Neural progenitor cell (in vitro differentiated cells): Measurements from ENCODE around the gene ZSCAN16. TPM values are rescaled to one million over a fixed set of nuclear protein-coding genes. Genes with fewer than 3 reads are reported as not detected.

Experiments
- DNase-seq: peaks from one replicate; pipeline ENCODE4 v3.0.0-alpha.2; 2016; ENCODE audit warnings: low spot score
- H2AFZ ChIP-seq: fragments of 200-600 bp; sonication (generic); replicated peaks from 2 replicates; pipeline ENCODE4 v1.6.1; 2016; ENCODE audit warnings: antibody characterized with exemption
- H3F3A ChIP-seq: fragments of 200-600 bp; sonication (generic); 2 replicates; pipeline ENCODE4 v1.6.1; 2016; ENCODE audit warnings: antibody characterized with exemption, low read depth
- H3K27ac ChIP-seq: fragments of 200-600 bp; sonication (generic); 2 replicates; pipeline ENCODE4 v1.5.1; 2016; ENCODE audit warnings: mild to moderate bottlenecking
- H3K27me3 ChIP-seq: fragments of 200-600 bp; sonication (generic); 2 replicates; pipeline ENCODE4 v1.6.1; 2016; ENCODE audit warnings: mild to moderate bottlenecking, moderate library complexity
- H3K36me3 ChIP-seq: fragments of 200-600 bp; sonication (generic); 2 replicates; pipeline ENCODE4 v1.5.1; 2016
- H3K4me1 ChIP-seq: fragments of 200-600 bp; sonication (generic); 2 replicates; pipeline ENCODE4 v1.6.1; 2016; ENCODE audit warnings: mixed run types
- H3K4me2 ChIP-seq: fragments of 200-600 bp; sonication (generic); 2 replicates; pipeline ENCODE4 v1.6.1; 2016
- H3K4me3 ChIP-seq: fragments of 200-600 bp; sonication (generic); 2 replicates; pipeline ENCODE4 v1.5.1; 2016
- H3K79me2 ChIP-seq: fragments of 200-600 bp; sonication (generic); 2 replicates; pipeline ENCODE4 v1.6.1; 2016; ENCODE audit warnings: low read depth
- H3K9ac ChIP-seq: fragments of 200-600 bp; sonication (generic); 2 replicates; pipeline ENCODE4 v1.6.1; 2016
- H3K9me3 ChIP-seq: fragments of 200-600 bp; sonication (generic); 2 replicates; pipeline ENCODE4 v1.5.1; 2016; ENCODE audit warnings: low read depth
- H4K20me1 ChIP-seq: fragments of 200-600 bp; sonication (generic); 2 replicates; pipeline ENCODE4 v1.6.1; 2016; ENCODE audit warnings: low read depth
- H3K27ac Mint-ChIP-seq: 3 replicates; pipeline ENCODE4 v1.8.0; 2021; ENCODE audit warnings: mixed read lengths
- H3K27me3 Mint-ChIP-seq: 2 replicates; pipeline ENCODE4 v1.8.0; 2022; ENCODE audit warnings: low read depth, mild to moderate bottlenecking, inconsistent platforms, moderate library complexity, mixed read lengths; ENCODE audit not compliant: insufficient read depth
- H3K36me3 Mint-ChIP-seq: 3 replicates; pipeline ENCODE4 v1.8.0; 2021; ENCODE audit warnings: mixed read lengths
- H3K4me1 Mint-ChIP-seq: 3 replicates; pipeline ENCODE4 v1.8.0; 2021; ENCODE audit warnings: mixed read lengths
- H3K4me3 Mint-ChIP-seq: 3 replicates; pipeline ENCODE4 v1.8.0; 2021; ENCODE audit warnings: mild to moderate bottlenecking, moderate library complexity, mixed read lengths
- H3K9me3 Mint-ChIP-seq: 3 replicates; pipeline ENCODE4 v1.8.0; 2020; ENCODE audit warnings: mixed read lengths
- CTCF ChIP-seq: fragments of 200-600 bp; sonication (generic); IDR thresholded peaks from 2 replicates; pipeline ENCODE4 v1.5.1; 2017; ENCODE audit warnings: antibody characterized with exemption, mild to moderate bottlenecking
- EZH2 ChIP-seq: fragments of 200-600 bp; sonication (generic); IDR thresholded peaks from 2 replicates; pipeline ENCODE4 v1.6.1; 2017; ENCODE audit warnings: antibody characterized with exemption, mild to moderate bottlenecking, moderate library complexity
- EZH2phosphoT487 ChIP-seq: fragments of 200-600 bp; sonication (generic); IDR thresholded peaks from 2 replicates; pipeline ENCODE4 v1.6.1; 2017; ENCODE audit warnings: antibody characterized with exemption
- total RNA-seq: library from RNA; depleted of rRNA; stranded (reverse); fragments of >200 nt; gene quantifications from 2 replicates; pipeline ENCODE4 v1.2.3, GENCODE V29; 2015; ENCODE audit warnings: low replicate concordance

The ZSCAN16 gene
- total RNA-seq, 1 donor from 2014 or later = 17.7 TPM

- Mint-ChIP-seq H3K4me3 (no peak overlapping the region), H3K4me1 (no peaks in the 10 kb centered on the region), H3K27ac (no peak overlapping the region), H3K9me3 (peaks cover 5% of the 10 kb centered on the region), H3K36me3 (peaks cover 77% of the 10 kb centered on the region), H3K27me3 (no peaks in the 10 kb centered on the region)
- Histone ChIP-seq H3K27me3 (no peaks in the 10 kb centered on the region), H3K4me2 (no peak overlapping the region), H3F3A (no peaks in the 10 kb centered on the region), H3K4me3 (no peak overlapping the region), H3K36me3 (peaks cover 54% of the 10 kb centered on the region), H4K20me1 (peaks cover 6% of the 10 kb centered on the region), H3K4me1 (no peaks in the 10 kb centered on the region), H3K9ac (no peak overlapping the region), H3K9me3 (no peaks in the 10 kb centered on the region), H3K27ac (no peak overlapping the region), H2AFZ (no peak overlapping the region), H3K79me2 (no peaks in the 10 kb centered on the region)
- no peak for DNase-seq
- no peak for TF ChIP-seq CTCF
These were observed 29.1 kb downstream of the ZSCAN16 start for GRCh38 chr6:28153546-28153945.

- TF ChIP-seq EZH2phosphoT487 (no peak), EZH2 (no peak), CTCF (no peak)
- Histone ChIP-seq H3K9ac (no peak overlapping the region), H2AFZ (no peak overlapping the region), H3K4me3 (no peak overlapping the region), H4K20me1 (peaks cover 2% of the 10 kb centered on the region), H3K27me3 (no peaks in the 10 kb centered on the region), H3K9me3 (no peaks in the 10 kb centered on the region), H3K4me2 (no peak overlapping the region), H3K79me2 (no peaks in the 10 kb centered on the region), H3K27ac (no peak overlapping the region), H3F3A (no peaks in the 10 kb centered on the region), H3K4me1 (no peaks in the 10 kb centered on the region), H3K36me3 (peaks cover 49% of the 10 kb centered on the region)
- H3K4me3 Mint-ChIP-seq = no peak overlapping the region
- H3K36me3 Mint-ChIP-seq = peaks cover 77% of the 10 kb centered on the region
- no peaks in the 10 kb centered on the region for H3K4me1 Mint-ChIP-seq
- H3K9me3 Mint-ChIP-seq = peaks cover 5% of the 10 kb centered on the region
- no peak overlapping the region for H3K27ac Mint-ChIP-seq
- no peaks in the 10 kb centered on the region for H3K27me3 Mint-ChIP-seq
- no peak for DNase-seq
These were observed 29.9 kb downstream of the ZSCAN16 start for GRCh38 chr6:28154357-28154756.

GRCh38 chr6:28158318-28158717 lies 33.9 kb downstream of the ZSCAN16 start:
- peaks cover 6% of the 10 kb centered on the region for H3K4me1 Mint-ChIP-seq
- no peak overlapping the region for H3K9ac ChIP-seq
- H3K79me2 ChIP-seq = no peaks in the 10 kb centered on the region
- DNase-seq = no peak
- no peak overlapping the region for H3K4me3 ChIP-seq
- H3K9me3 ChIP-seq = no peaks in the 10 kb centered on the region
- H3K4me2 ChIP-seq = no peak overlapping the region
- no peaks in the 10 kb centered on the region for H3K9me3 Mint-ChIP-seq
- H3K27me3 Mint-ChIP-seq = peaks cover 2% of the 10 kb centered on the region
- no peak overlapping the region for H2AFZ ChIP-seq
- no peak for TF ChIP-seq EZH2phosphoT487
- TF ChIP-seq CTCF = no peak
- no peak for TF ChIP-seq EZH2
- no peak overlapping the region for H3K27ac ChIP-seq
- H3K36me3 Mint-ChIP-seq = peaks cover 50% of the 10 kb centered on the region
- H3K36me3 ChIP-seq = peaks cover 16% of the 10 kb centered on the region
- H3F3A ChIP-seq = peaks cover 10% of the 10 kb centered on the region
- H3K27me3 ChIP-seq = peaks cover 11% of the 10 kb centered on the region
- H4K20me1 ChIP-seq = no peaks in the 10 kb centered on the region
- H3K27ac Mint-ChIP-seq = no peak overlapping the region
- H3K4me3 Mint-ChIP-seq = no peak overlapping the region
- H3K4me1 ChIP-seq = no peaks in the 10 kb centered on the region
